H1 (cell line): ENCODE measurements around the gene KLHL18. TPM values are rescaled to one million over a fixed set of nuclear protein-coding genes. Genes with fewer than 3 reads are reported as not detected.

Experiments used
- CTCF ChIA-PET: fragments of 300-600 bp; sonication (Branson Sonifier 250); formaldehyde crosslinking; loops from one replicate; lab custom pipeline; 2021; ENCODE audit not compliant: partially characterized antibody; lab: Charles Lee
- POLR2A ChIA-PET: fragments of 300-600 bp; sonication (Branson Sonifier 250); formaldehyde crosslinking; loops from one replicate; lab custom pipeline; 2021; ENCODE audit warnings: inconsistent platforms; ENCODE audit not compliant: partially characterized antibody; lab: Charles Lee
- DNase-seq, 2 experiments: peaks; one replicate each; pipeline versions ENCODE4 v3.0.0 to v3.0.0-alpha.2; 2010 to 2022; ENCODE audit warnings: low spot score in 2 of 2, low read depth in 1 of 2, mixed read lengths in 1 of 2
- FAIRE-seq: peaks from 2 replicates; lab custom pipeline; 2011; peaks lifted over from hg19 to GRCh38; lab: Jason Lieb, UNC
- H2AFZ ChIP-seq: 2 replicates; pipeline ENCODE4 v1.8.1; 2012; ENCODE audit warnings: low read length, inconsistent platforms
- H2AK5ac ChIP-seq: 2 replicates; pipeline ENCODE4 v1.6.1; 2013; ENCODE audit warnings: low read depth, low read length
- H2BK120ac ChIP-seq: replicated peaks from 2 replicates; pipeline ENCODE3; 2013; ENCODE audit warnings: low read depth, low read length, inconsistent platforms
- H2BK12ac ChIP-seq: 2 replicates; pipeline ENCODE4 v1.6.1; 2013; ENCODE audit warnings: low read depth, low read length
- H2BK15ac ChIP-seq: 2 replicates; pipeline ENCODE4 v1.6.1; 2013; ENCODE audit warnings: low read length
- H2BK20ac ChIP-seq: 2 replicates; pipeline ENCODE4 v1.6.1; 2013; ENCODE audit warnings: low read length
- H2BK5ac ChIP-seq: 2 replicates; pipeline ENCODE4 v1.6.1; 2013; ENCODE audit warnings: low read depth, low read length
- H3K14ac ChIP-seq: 2 replicates; pipeline ENCODE4 v1.6.1; 2013; ENCODE audit warnings: inconsistent platforms; ENCODE audit not compliant: insufficient read length
- H3K18ac ChIP-seq: 2 replicates; pipeline ENCODE4 v1.6.1; 2013; ENCODE audit warnings: low read length; ENCODE audit errors: extremely low read depth
- H3K23ac ChIP-seq: 2 replicates; pipeline ENCODE4 v1.6.1; 2013; ENCODE audit warnings: inconsistent platforms; ENCODE audit not compliant: insufficient read length
- H3K23me2 ChIP-seq: 2 replicates; pipeline ENCODE4 v1.6.1; 2013; ENCODE audit warnings: low read depth, low read length
- H3K27ac ChIP-seq: 2 replicates; pipeline ENCODE4 v1.6.1; 2011; ENCODE audit warnings: low read depth, low read length, inconsistent platforms
- H3K27me3 ChIP-seq, 4 experiments: replicated peaks in 1 of 4; 1 replicate in 1 of 4; 2 replicates in 3 of 4; pipeline versions ENCODE4 v1.6.1 to v1.8.1; 2011 to 2013; ENCODE audit warnings: low read length in 3 of 4, mild to moderate bottlenecking in 3 of 4, inconsistent platforms in 2 of 4, mixed read lengths in 2 of 4, moderate library complexity in 1 of 4; ENCODE audit not compliant: control insufficient read depth in 3 of 4, insufficient read depth in 3 of 4; ENCODE audit errors: extremely low read depth in 1 of 4
- H3K36me3 ChIP-seq, 4 experiments: 2 replicates each; pipeline versions ENCODE4 v1.6.1 to v1.8.1; 2011 to 2013; ENCODE audit warnings: mild to moderate bottlenecking in 4 of 4, low read length in 3 of 4, moderate library complexity in 2 of 4, control low read depth in 1 of 4, inconsistent platforms in 1 of 4; ENCODE audit not compliant: insufficient read depth in 4 of 4, control insufficient read depth in 2 of 4
- H3K4ac ChIP-seq: replicated peaks from 2 replicates; pipeline ENCODE3; 2013; ENCODE audit warnings: low read length, low read depth, mixed read lengths, inconsistent platforms; ENCODE audit not compliant: insufficient read length
- H3K4me1 ChIP-seq, 4 experiments: replicated peaks in 1 of 4; 1 replicate in 1 of 4; 2 replicates in 3 of 4; pipeline versions ENCODE4 v1.6.1 to v1.8.1; 2011 to 2013; ENCODE audit warnings: low read length in 3 of 4, inconsistent platforms in 2 of 4, mixed read lengths in 1 of 4; ENCODE audit not compliant: insufficient read depth in 4 of 4, control insufficient read depth in 3 of 4
- H3K4me2 ChIP-seq, 2 experiments: 2 replicates each; pipeline versions ENCODE4 v1.6.1 to v1.8.1; 2011 to 2013; ENCODE audit warnings: low read depth in 2 of 2, low read length in 2 of 2, control low read depth in 1 of 2, inconsistent platforms in 1 of 2, mild to moderate bottlenecking in 1 of 2; ENCODE audit not compliant: insufficient read depth in 1 of 2
- H3K4me3 ChIP-seq, 4 experiments: fragments of 200-600, 300-600 bp in 1 of 4; sonication (generic), shearing (Covaris generic), sonication (Bioruptor Twin) in 1 of 4; 2 replicates each; pipeline versions ENCODE4 v1.5.1 to v1.8.1; 2011 to 2016; ENCODE audit warnings: low read length in 4 of 4, low read depth in 3 of 4, control low read depth in 2 of 4, inconsistent platforms in 2 of 4, mild to moderate bottlenecking in 2 of 4, mixed read lengths in 1 of 4, moderate library complexity in 1 of 4; ENCODE audit not compliant: insufficient read depth in 2 of 4; ENCODE audit errors: extremely low read depth in 1 of 4
- H3K56ac ChIP-seq: replicated peaks from 2 replicates; pipeline ENCODE3; 2013; ENCODE audit warnings: low read depth, mild to moderate bottlenecking, mixed read lengths, low read length, inconsistent platforms; ENCODE audit not compliant: insufficient read length
- H3K79me1 ChIP-seq: 2 replicates; pipeline ENCODE4 v1.6.1; 2013; ENCODE audit warnings: low read depth, low read length, control low read depth
- H3K79me2 ChIP-seq, 2 experiments: 2 replicates each; pipeline versions ENCODE4 v1.6.1 to v1.8.1; 2012 to 2013; ENCODE audit warnings: low read length in 2 of 2, mild to moderate bottlenecking in 2 of 2, inconsistent platforms in 1 of 2; ENCODE audit not compliant: insufficient read depth in 2 of 2, control insufficient read depth in 1 of 2
- H3K9ac ChIP-seq, 4 experiments: replicated peaks in 1 of 4; 1 replicate in 1 of 4; 2 replicates in 3 of 4; pipeline versions ENCODE4 v1.6.1 to v1.8.1; 2011 to 2013; ENCODE audit warnings: low read depth in 3 of 4, low read length in 3 of 4, control low read depth in 2 of 4, mild to moderate bottlenecking in 2 of 4, moderate library complexity in 2 of 4, inconsistent platforms in 1 of 4; ENCODE audit errors: extremely low read depth in 1 of 4
- H3K9me3 ChIP-seq, 2 experiments: 2 replicates each; pipeline versions ENCODE4 v1.6.1 to v1.8.1; 2012 to 2013; ENCODE audit warnings: mild to moderate bottlenecking in 2 of 2, moderate library complexity in 2 of 2, control low read depth in 1 of 2, inconsistent platforms in 1 of 2, low read depth in 1 of 2, low read length in 1 of 2, mixed read lengths in 1 of 2; ENCODE audit not compliant: insufficient read depth in 2 of 2
- H4K20me1 ChIP-seq, 2 experiments: replicated peaks in 1 of 2; 2 replicates each; pipeline versions ENCODE3 to v1.8.1; 2011 to 2013; ENCODE audit warnings: inconsistent platforms in 2 of 2, low read length in 2 of 2, mild to moderate bottlenecking in 1 of 2; ENCODE audit not compliant: insufficient read depth in 2 of 2, control insufficient read depth in 1 of 2
- H4K5ac ChIP-seq: 2 replicates; pipeline ENCODE4 v1.6.1; 2013; ENCODE audit warnings: low read length, low read depth, mixed read lengths, inconsistent platforms; ENCODE audit not compliant: insufficient read length
- H4K8ac ChIP-seq: 2 replicates; pipeline ENCODE4 v1.8.0; 2013; ENCODE audit warnings: mild to moderate bottlenecking, moderate library complexity, low read length, inconsistent platforms; ENCODE audit not compliant: insufficient read depth; ENCODE audit errors: extremely low read depth
- H4K91ac ChIP-seq: replicated peaks from 2 replicates; pipeline ENCODE3; 2013; ENCODE audit warnings: low read length, mixed read lengths, inconsistent platforms; ENCODE audit not compliant: insufficient read length
- EZH2 ChIP-seq: fragments of 200-600 bp; sonication (generic); IDR thresholded peaks from 2 replicates; pipeline ENCODE4 v1.7.1; 2012; ENCODE audit warnings: low read depth, mild to moderate bottlenecking, moderate library complexity, low read length, inconsistent platforms; ENCODE audit not compliant: severe bottlenecking
- GABPA ChIP-seq: IDR thresholded peaks from 2 replicates; pipeline ENCODE4 v1.6.1; 2011; ENCODE audit warnings: mild to moderate bottlenecking, low read length, moderate library complexity, borderline replicate concordance; ENCODE audit not compliant: insufficient read depth
- HDAC2 ChIP-seq, 2 experiments: fragments of 300-600 bp in 1 of 2; sonication (generic) in 1 of 2; IDR thresholded peaks; 2 replicates each; pipeline ENCODE4 v1.6.1; 2011 to 2012; ENCODE audit warnings: low read depth in 2 of 2, low read length in 2 of 2, mild to moderate bottlenecking in 2 of 2, moderate library complexity in 2 of 2, borderline replicate concordance in 1 of 2, inconsistent platforms in 1 of 2
- KDM1A ChIP-seq: fragments of 200-600, 300-600 bp; sonication (generic); IDR thresholded peaks from 2 replicates; pipeline ENCODE4 v1.7.1; 2016; ENCODE audit warnings: mild to moderate bottlenecking, low read length, borderline replicate concordance
- TCF12 ChIP-seq: IDR thresholded peaks from 2 replicates; pipeline ENCODE4 v1.6.1; 2011; ENCODE audit warnings: low read depth, mild to moderate bottlenecking, low read length
- WGBS, 2 experiments: shearing (Covaris generic) in 1 of 2; methylation state at CpG; one replicate each; pipeline versions ENCODE4 v1.1.6 to v1.1.7; 2013 to 2015; ENCODE audit warnings: low lambda C conversion rate in 2 of 2, mixed read lengths in 2 of 2, inconsistent platforms in 1 of 2, low coverage in 1 of 2, missing lambda C conversion rate in 1 of 2; ENCODE audit not compliant: insufficient replicate concordance in 2 of 2, insufficient coverage in 1 of 2, insufficient read length in 1 of 2; ENCODE audit errors: extremely low coverage in 1 of 2, missing lambda C conversion rate in 1 of 2; 5-methylcytosine and 5-hydroxymethylcytosine counted together
- polyA plus RNA-seq, 7 experiments: library from polyadenylated mRNA; depleted of rRNA in 3 of 7; stranded (reverse) in 5 of 7; unstranded in 2 of 7; fragments of >200 nt in 5 of 7; fragments of 200-250 nt in 2 of 7; gene quantifications; 1 replicate in 5 of 7; 2 replicates in 1 of 7; 4 replicates in 1 of 7; pipeline versions ENCODE4 v1.2.1 to v1.2.3, GENCODE V29; 2011 to 2013; ENCODE audit warnings: missing spikeins in 2 of 7, mixed read lengths in 2 of 7
- total RNA-seq: library from RNA; stranded (reverse); fragmentation: NEBNext Ultra II Directional; extraction: Animal tissue kit (Norgen Biotek cat#: 25700); gene quantifications from 2 replicates; pipeline ENCODE4 v1.2.1, GENCODE V29; 2021

Gene KLHL18
- total and polyA plus RNA-seq, 2 of the 8 experiments (the other 6 are each of a cell fraction or from before 2014, with no cell fraction given) = 19.9 to 31.7 TPM

GRCh38 chr3:47367631-47368030, 84.9 kb downstream of the KLHL18 start:
- Histone ChIP-seq H2BK120ac (no peak overlapping the region), H3K9me3 (no peaks in the 10 kb centered on the region), H3K79me2 (no peaks in the 10 kb centered on the region), H4K91ac (no peak overlapping the region), H2BK12ac (no peak overlapping the region), H2BK15ac (no peak overlapping the region), H3K9ac (no peak overlapping the region), H2AFZ (no peak overlapping the region), H3K4ac (no peak overlapping the region), H3K36me3 (no peaks in the 10 kb centered on the region), H3K4me2 (no peak overlapping the region), H2BK20ac (no peak overlapping the region; the same call in 1 of the 2 replicates), H4K20me1 (no peaks in the 10 kb centered on the region), H4K8ac (no peak overlapping the region), H3K18ac (no peak overlapping the region), H4K5ac (no peak overlapping the region), H3K4me1 (peaks cover 0 to 5% (median 3%) of the 10 kb centered on the region in 4 experiments; a peak in 3 of 7 replicates), H3K23ac (no peak overlapping the region), H3K56ac (no peak overlapping the region), H3K27ac (no peak overlapping the region), H2BK5ac (no peak overlapping the region), H3K14ac (no peak overlapping the region), H3K79me1 (no peaks in the 10 kb centered on the region), H2AK5ac (no peak overlapping the region), H3K4me3 (no peak overlapping the region), H3K27me3 (no peaks in the 10 kb centered on the region), H3K23me2 (no peaks in the 10 kb centered on the region; the same call in 1 of the 2 replicates)
- FAIRE-seq (no peak), DNase-seq (no peak)
- 95% methylated on average over 7 of the region's 7 CpGs; no CpG with 5 or more reads in 1 of the 2 experiments for WGBS, 2 experiments
- POLR2A ChIA-PET = no interaction called here
- TF ChIP-seq GABPA (no peak), HDAC2 (IDR thresholded peaks at IDR 0.05; ENCODE audit: borderline replicate concordance in 1 of 2, low read depth in 2 of 2, low read length in 2 of 2) (no peak), KDM1A (no peak), EZH2 (no peak), TCF12 (no peak)
- CTCF ChIA-PET = interaction anchor here (0.9 kb wide), 1 partner anchor 22 kb away, joined by 3 read pairs; no protein-coding TSS in a partner anchor
